GM21528 (cell line): ENCODE data around the gene SLCO6A1.
A peak's percentile ranks its signal among the peaks of the same experiment; 100 is the strongest.

ENCODE experiments used
- ATAC-seq: cut with Tn5 transposase; IDR thresholded peaks from one replicate; pipeline ENCODE4 v1.9.1; 2021; ENCODE audit warnings: mild to moderate bottlenecking, moderate library complexity; ENCODE audit not compliant: unreplicated experiment, low FRiP score

SLCO6A1 gene

GRCh38 chr5:102453716-102454115 is 45.1 kb downstream of the SLCO6A1 start:
- ATAC-seq, result peak; percentile 92

GRCh38 chr5:102451082-102451481 is 47.7 kb downstream of the SLCO6A1 start:
- no peak for ATAC-seq

GRCh38 chr5:102450313-102450990 is 48.3 kb downstream of the SLCO6A1 start:
- ATAC-seq, result no peak

- no peak for ATAC-seq
Measured at GRCh38 chr5:102433473-102433872, 65.3 kb downstream of the SLCO6A1 start.

- no peak for ATAC-seq
Measured at GRCh38 chr5:102421647-102422046, 77.2 kb downstream of the SLCO6A1 start.

DNA sequence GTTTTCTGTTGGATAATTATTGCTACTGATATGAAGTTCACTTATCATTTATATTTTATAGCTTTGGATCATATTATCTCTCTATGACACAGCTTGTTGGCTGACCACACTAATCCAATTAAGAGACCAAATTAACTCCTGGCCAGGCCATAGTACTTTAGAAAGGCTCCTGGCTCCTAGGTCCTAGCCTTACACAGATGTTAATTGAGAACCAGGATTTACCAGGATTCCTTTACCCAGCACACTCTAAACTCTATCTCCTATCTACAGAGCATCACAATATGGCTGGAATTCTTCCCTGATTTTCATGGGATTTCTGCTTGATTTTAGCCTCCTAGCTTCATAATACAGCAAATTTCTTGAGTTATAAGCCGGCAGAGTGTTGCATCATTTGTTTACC is 80.3 kb downstream of the SLCO6A1 start:
- no peak for ATAC-seq

DNA sequence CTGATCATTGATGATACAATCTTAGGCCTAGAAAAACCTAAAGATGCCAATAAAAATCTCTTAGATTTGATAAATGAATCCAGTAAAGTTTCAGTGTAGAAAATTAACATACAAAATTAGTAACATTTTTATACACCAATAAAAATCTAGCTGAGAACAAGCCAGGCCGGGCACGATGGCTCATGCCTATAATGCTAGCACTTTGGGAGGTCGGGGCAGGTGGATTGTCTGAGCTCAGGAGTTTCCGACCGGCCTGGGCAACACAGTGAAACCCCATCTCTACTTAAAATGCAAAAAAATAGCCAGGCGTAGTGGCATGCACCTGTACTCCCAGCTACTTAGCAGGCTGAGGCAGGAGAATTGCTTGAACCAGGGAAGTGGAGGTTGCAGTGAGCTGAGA is 84.4 kb downstream of the SLCO6A1 start:
- ATAC-seq, result no peak

GRCh38 chr5:102388235-102388634 is 110.6 kb downstream of the SLCO6A1 start:
- ATAC-seq, result no peak

DNA sequence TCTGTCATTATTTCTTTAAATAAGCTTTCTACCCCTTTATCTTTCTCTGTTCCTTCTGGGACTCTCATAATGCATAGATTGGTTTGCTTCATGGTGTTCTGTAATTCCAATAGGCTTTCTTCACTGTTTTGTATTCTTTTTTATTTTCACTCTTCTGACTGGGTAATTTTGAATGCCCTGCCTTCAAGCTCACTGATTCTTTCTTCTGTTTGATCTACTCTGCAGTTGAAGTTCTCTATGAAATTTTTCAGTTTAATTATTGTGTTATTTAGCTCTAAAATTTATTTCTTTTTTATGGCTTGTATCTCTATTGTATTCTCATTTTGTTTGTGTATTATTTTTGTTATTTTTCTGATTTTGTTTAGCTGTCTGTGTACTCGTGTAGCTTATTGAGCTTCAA is 113.4 kb downstream of the SLCO6A1 start:
- no peak for ATAC-seq

DNA sequence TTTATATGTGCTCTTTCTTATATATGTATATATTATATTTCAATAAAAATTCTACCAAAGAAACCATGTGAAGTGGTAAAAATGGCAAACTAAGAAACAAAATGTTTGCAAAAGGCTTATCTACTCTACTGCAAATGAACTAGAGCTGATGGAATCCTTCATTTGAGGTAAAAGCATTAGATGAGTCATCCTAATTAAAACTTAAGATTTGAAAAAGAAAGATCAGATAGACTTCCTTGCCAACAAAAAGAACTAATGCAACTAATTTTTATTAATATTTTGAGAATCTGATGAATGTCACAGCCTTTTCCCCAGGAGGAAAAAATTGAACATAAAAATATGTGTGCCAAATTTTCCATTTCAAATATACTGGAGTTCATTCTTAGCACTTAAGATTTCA is 118.6 kb downstream of the SLCO6A1 start:
- ATAC-seq, result no peak

GRCh38 chr5:102375876-102376275 is 122.9 kb downstream of the SLCO6A1 start:
- no peak for ATAC-seq

DNA sequence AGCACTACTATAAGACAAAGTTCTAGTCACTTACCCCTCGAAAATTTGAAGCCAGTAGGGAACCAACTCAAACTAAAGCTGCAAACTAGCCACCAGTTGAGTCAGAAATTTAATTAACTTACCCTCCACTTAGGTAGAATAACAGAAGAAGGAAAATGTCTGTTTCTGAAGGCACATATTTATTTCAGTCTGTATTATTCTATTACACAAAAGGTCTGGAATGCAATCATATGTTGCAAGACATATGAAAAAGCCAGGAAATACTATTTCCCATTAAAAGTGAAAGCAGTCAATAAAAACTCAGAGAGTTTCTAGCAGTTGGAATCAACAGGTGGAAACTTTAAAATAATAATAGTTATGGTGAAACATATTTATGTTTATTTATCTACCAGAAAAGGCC is 123.5 kb downstream of the SLCO6A1 start:
- no peak for ATAC-seq

- ATAC-seq, result no peak
Measured at GRCh38 chr5:102368392-102368791, 130.4 kb downstream of the SLCO6A1 start.

DNA sequence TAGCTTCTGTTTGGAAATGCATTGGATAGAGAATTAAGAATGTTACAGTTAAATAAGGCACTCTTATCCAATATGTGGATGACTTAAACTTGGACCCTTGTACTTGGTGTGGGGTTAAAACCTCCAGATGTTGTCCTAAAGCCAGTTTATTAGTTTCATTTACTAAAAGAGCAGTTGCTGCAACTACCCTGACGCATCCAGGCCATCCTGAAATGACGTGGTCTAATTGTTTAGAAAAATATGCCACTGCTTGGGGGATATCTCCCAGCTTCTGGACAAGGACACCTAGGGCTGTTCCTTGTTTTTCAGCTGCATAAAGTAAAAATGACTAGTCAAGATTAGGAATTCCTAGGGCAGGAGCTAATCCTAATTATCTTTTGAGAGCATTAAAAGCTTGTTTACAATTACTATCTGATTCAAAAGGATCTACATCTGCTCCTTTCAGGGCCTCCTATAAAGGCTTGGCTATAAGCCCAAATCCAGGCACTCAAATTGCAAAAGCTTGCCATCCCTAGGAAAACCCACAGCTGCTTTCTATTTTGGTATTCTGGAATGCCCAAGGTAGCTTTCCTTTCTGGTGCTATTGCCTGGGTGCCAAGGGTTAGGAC is 157.0 kb downstream of the SLCO6A1 start:
- ATAC-seq, result no peak

GRCh38 chr5:102324714-102325113 is 174.1 kb downstream of the SLCO6A1 start:
- ATAC-seq, result no peak
